Activated CD8-positive, alpha-beta memory T cell treated with anti-CD3 and anti-CD28 coated beads for 4 hours (primary cell): ENCODE results near the gene GIMAP1.

ENCODE experiments used
- DNase-seq, 2 donors: peaks; one replicate each; pipeline ENCODE4 v3.0.0-alpha.2; 2020; ENCODE audit warnings: low read depth in 2 of 2

GIMAP1 gene

DNA sequence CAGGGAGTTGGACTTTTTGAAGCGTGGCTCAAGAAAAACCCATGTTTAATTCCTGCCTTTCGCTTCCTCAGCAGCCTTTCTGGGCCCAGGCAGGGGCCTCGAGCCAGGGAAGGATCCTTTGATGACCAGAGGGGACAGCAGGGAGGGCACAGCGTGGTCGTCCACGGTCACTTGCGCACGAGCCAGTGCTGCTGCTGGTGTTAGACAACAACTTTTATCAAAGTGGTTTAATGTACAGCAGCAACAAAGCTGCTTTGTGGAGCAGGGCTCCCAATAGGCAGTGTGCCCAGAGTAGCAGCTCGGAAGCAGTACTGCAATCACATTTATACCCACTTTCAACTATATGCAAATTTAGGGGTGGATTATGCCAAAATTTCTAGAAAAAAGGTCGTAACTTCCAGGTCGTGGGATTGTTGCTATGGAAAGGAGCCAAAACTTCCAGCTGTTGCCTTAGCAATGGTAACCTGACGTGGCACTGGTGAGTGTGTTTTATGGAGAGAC, 6.1 kb downstream of the GIMAP1 start:
- DNase-seq, result no peak

DNA sequence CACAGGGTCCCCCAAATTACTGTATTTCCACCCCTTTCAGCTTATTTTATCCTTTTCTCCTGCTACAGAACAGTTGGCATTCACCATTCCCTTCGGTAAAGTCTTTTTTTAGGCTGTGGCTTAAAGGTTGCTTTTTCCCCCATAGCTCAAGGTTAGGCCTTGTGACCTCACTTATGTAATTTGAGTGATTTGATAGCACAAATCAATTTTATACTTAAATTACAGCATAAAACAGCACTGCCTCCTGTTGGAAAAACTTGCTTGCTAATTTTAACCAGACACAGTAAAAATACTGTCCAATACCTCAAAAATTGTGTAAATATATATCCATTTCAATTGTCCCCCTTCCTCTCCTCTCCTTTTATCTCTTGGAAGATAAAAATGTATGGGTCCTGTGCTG, 7.1 kb downstream of the GIMAP1 start:
- DNase-seq, result no peak

DNA sequence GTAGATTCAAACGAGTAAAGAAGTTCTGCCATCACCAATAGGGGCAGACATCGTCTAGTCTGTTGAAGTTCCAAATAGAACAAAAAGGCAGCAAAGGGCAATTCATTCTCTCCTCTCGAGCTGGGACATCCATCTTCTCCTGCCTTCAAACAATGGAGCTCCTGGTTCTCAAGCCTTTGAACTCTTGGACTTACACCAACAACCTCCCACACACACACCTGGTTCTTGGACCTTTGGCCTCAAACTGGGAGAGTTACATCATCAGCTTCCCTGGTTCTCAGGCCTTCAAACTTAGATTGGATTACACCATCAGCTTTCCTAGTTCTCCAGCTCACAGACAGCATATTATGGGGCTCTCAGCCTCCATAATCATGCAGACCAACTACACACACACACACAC, 11.0 kb downstream of the GIMAP1 start:
- no peak for DNase-seq

DNA sequence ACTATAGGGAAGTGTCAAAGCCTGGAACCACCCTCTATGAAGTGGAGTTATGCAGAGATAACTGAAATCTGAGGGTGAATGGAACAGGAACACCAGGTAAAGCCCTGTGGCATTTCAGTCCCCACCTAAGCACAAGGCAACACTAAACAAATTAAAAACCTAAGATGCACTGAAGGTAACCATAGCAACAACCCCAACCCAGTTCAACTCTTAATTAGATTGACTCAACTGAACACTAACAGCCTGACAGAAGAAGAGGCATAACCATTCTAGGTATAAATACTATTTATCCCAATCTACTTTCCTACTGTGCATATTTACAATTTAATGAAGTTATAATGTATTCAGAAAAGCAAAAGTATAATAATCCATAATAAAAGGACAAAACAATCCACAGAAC, 11.6 kb downstream of the GIMAP1 start:
- no peak for DNase-seq

DNA sequence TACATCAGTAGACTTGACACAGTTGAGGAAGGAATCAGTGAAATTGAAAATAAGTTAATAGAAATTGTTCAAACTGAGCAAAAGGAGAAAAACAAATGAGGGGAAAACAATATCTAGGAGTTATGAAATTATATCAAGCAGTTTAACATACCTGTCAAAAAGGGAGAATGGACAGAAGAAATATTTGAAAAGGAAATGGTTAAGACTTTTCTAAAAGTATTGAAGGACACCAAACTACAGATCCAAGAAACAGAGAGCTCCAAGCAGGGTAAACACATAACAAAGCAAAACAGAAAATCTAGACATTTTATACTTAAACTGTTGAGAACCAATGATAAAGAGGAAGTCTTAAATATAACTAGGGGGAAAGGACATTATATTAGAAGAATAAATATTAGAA, 12.2 kb downstream of the GIMAP1 start:
- DNase-seq, result no peak

DNA sequence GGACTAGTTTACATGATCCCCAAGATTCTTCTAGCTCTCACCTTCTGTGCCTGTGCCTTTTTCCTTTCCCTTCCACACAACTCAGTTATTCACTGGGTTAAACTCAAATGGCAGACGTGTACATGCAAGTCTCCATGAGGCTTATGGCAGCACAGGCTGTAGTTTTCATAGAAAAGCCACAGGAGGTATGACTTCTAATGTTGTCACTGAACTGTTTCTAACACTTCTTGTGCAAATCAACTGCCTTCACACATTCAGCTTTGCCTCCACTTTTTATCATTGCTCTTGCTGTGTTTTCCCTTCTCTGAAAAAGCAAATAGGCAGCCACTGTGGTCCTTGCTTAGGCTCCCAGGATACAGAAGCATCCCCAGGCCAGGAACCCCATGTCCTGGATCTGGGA, 15.5 kb downstream of the GIMAP1 start:
- no peak for DNase-seq

DNA sequence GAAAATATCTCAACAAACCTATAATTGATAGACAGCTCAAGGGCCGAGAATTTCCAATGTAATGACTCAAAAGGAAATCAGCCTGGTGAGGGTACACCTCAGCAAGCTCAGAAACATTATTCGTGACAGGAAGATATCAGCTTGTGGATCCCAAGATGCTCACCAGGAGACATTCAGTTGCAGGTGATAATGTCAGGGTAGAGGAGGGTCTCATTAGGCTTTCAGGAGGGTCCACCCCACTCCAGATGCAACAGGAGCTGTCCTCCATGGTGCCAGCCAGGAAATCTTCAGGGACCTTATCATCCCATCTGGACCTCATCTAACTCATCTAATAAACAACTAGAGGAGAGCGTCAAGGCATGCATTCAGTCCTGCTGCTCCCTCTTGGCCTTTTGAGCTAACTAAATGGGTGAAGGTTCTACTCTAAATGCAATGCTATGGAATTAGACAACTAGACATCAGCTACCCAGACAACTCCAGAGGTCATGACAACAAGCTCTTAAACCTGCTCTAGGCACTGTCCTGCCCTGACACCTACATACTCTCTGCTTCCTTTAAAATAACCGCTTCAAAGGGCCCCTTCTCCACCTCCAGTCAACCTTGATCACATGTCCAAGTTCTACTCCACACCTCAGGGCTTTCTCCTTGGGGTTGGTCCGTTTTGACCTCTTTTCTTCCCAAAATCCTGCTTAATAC, 16.5 kb downstream of the GIMAP1 start:
- no peak for DNase-seq

DNA sequence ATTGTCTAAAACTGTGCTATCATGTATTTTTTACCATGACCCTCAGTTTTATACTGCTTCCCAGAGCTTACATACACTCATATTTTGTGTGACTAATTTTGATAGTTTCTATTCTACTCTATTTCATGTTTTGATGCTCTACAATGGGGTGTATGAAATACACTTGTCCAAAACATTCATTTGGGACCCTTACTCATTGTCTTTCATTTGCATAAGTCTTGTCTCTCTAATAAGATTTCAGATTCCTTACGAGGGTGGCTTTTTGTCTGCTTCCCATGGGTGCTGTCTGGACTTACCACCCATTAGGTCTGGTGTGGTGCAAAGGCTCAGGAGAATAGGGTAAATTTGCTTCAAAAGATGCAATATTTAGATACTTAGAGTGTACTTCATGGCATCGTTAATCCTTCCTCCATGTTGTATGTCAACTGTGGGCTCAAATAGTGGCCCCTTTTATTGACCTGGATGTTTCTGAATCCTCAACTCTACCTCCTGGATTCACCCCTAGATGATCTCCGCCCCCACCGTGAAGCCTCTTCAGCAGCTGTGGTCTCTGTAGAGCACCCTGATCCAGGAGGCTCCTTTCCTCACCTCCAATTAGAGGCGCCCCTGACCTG, 17.2 kb downstream of the GIMAP1 start:
- DNase-seq, result no peak

DNA sequence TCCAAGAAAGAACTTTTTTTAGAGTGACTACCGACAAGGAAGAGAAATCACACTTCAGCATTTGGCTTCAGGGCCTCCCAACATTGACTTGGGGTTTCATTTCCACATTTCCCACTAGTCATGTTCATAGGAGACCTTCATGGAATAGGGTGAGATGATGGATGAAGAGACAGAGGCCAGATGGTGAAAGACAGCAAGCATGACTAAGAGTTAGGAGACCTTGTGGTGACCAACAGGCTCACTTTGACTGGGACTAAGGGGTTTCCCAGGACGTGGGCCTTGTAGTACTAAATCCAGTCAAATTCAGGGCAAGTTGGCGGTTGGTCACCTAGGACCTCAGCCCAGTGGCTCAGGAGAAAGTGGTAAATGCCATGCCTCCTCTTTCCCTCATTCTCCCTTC, 17.8 kb downstream of the GIMAP1 start:
- no peak for DNase-seq

DNA sequence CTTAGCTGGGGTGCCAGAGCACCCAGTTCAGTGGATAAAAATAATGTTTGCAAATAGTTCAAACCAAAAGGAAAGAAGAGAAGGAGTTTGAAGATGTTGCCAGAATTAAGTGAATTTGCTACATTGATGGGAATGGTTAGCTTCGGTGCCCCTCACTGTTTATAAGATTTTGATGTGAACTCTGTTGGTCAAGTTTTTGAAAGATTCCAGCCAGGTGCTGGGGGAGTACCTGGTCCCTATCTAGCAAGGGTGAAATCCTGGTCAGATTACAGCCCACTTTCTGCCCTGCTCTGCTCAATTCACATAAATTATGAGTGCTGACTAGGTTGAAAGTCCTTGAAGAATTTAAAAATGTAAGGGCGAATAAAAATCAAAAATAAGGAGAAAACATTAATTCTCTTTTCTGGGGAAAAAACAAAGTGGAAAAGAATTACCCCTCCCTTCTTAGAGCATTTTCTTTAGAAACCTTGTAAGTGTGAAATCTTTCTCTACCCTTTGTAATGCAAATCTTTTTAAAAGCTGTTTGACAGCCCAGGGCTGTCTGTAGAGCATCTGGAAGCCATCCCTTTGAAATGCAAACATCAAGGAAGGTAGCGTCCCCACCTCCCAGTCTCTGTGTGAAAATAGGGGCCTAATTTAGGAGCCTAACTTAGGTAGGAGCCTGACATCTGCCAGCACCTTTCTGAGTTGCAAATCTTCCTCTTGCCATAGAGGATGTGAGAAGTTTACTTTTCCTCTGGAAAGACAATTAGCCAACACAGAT, 19.4 kb downstream of the GIMAP1 start:
- no peak for DNase-seq

DNA sequence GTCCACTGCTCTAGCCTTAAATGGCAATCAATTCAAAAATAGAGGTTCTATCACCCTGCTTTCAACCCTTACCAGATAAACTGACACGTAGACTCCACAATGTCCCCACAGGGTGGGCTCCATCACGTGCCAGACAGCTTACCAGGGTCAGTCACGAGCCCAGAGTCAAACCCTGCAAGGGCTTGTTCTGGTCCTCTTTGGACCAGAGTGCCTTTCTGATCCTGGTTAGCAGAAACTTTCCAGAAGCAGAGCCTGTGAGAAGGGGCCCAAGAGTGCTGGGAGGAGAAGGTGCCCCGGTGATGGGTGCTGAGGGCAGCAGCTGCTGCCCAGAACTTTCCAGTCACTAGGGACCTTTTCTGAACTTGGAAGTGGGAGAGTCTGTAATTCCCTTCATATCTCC, 20.5 kb downstream of the GIMAP1 start:
- DNase-seq, result no peak

DNA sequence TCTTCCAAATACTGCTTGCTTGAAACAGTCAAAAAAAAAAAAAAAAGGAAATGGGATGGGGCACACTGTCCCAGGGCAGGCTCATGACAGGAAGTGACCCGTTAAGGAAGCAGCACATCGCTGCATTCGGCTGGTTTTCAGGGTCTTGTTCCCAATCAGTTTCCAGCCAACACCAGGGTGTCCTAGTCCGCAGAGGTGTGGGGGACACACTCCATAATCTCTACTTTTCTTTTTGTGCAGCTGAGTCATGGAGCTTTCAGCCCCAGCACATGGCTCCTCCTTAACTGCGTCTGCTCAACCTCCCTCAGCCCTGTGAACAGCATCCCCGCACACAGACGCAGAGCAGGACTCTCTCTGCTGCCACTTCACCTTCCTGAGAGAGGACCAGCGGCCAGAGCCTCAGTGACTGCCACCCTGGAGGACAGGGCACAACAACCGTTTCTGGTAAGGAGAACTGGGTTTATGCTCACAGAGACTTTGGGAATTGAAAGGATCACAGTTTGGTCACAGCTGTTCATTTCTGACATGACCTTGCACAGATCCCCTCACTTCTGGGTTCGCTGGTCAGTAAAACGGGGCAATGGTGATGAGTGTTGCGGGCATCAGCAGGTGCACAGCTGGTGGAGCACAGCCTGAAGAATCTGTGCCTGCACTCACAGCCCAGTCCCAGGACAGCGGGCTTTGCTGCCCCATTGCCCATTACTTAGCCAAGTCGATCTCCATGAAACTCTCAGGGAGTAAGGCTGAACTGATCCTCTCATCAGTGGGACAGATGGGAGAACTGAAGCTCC, 21.0 kb downstream of the GIMAP1 start, which contains the start of gene GIMAP5:
GIMAP5 (plus strand) TSS at position 154 of the 791 bp plus-strand sequence. CDS start 3,467 bp downstream, outside the sequence.
- no peak for DNase-seq

DNA sequence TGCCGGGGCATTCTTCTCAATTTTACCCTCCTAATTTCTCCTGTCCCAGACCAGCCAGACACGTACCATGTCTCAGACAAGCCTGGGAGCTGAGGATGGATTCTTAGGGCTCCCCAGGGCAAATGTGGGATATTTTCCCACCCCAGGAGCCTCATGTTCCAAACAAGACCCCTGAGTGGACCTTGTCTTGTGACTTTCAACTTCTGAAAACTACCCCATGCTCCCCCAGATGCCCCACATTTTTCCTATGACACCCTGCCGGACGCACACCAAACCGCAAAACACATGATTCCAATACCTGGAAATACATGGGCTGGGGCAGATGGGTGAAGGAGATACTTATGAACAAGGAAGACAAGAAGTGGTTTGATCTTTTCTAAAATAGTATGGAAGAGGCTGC, 21.7 kb downstream of the GIMAP1 start:
- no peak for DNase-seq

DNA sequence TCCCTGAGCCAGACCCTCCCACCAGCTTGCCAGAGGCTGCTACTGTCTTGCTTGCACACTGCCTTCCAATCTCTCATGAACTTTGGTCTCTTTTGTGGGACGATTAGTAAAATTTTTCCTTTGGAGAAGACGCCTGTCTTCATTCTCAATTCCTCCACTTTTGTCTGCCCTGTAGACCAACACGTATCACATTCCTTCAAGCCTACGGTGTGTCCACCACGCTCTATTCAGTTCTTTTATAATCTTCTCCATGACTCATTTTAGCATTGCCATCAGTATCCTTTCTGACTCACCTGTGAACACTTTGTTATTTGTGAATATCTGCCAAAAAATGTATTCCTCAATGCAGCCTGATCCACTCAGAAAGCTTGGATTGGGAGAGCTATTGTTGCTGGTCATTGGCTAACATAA, 22.2 kb downstream of the GIMAP1 start:
- no peak for DNase-seq

DNA sequence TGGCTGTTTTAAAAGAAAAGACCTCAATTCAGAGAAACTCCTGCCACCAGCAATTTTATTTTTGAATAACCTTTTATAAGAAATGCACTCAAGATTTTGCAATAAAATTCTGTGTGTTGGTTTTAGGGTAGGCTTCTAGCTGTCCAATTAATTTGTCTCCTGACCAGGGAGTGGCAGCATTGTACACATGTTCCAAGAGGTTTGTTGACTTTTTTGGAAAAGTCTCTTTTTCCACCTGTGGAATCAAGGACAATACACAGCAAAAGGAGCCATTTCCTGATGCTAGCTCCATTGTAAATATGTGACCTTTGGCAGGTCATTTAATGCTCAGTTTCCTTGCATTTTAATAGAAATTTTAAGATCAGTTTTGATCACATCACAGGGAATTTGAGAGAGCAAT, 22.6 kb downstream of the GIMAP1 start:
- no peak for DNase-seq

DNA sequence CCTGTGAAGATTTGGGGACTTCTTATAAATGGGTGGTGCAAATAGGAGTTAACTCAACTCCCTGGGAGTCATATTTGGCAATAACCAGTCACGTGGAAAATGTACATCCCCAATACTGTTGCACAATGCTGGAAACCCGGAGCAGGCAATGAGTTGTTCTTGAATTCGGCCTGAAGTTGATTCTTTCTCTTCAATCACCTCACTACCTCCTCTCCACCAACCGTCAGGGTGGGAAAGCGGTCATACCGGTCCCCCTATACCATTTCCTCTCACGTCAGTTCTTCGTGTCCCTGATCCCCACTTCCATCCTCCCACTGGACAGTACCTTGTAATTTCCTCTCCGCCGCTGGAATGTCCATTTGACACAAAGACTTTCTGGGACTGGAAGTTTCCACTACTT, 23.6 kb downstream of the GIMAP1 start:
- DNase-seq, result no peak

DNA sequence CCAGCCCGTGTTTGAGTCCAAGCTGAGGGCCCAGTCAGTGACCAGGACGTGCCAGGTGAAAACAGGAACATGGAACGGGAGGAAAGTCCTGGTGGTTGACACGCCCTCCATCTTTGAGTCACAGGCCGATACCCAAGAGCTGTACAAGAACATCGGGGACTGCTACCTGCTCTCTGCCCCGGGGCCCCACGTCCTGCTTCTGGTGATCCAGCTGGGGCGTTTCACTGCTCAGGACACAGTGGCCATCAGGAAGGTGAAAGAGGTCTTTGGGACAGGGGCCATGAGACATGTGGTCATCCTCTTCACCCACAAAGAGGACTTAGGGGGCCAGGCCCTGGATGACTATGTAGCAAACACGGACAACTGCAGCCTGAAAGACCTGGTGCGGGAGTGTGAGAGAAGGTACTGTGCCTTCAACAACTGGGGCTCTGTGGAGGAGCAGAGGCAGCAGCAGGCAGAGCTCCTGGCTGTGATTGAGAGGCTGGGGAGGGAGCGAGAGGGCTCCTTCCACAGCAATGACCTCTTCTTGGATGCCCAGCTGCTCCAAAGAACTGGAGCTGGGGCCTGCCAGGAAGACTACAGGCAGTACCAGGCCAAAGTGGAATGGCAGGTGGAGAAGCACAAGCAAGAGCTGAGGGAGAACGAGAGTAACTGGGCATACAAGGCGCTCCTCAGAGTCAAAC, 26.0 kb downstream of the GIMAP1 start:
- DNase-seq, result no peak

DNA sequence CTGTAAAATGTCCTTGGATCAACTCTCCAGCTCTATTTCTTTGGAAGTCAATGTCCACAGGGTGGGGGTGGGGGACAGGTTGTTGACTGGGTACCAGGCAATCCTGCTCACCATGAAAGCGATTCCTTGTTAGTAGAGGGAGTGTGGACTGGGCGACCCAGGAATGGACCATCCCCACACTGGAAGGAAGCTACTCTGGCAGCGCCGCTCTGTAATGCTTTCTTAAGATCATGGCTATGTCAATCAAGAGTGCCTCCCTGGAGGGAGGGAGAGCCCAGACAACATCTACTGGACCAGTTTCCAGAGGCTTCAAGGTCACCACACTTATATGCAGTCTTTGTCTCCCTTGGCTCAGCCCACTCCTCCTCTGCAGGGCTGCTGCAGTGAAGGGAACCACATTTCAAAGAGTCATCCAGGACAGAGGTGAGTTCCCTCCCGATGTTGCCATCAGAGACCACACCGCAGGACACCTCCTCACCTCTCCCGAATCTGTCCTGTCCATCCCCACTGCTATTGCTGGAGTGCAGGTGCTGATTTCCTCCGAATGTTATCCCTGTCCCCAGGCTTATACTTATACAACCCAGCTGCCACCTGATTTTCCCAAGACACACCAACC, 27.7 kb downstream of the GIMAP1 start:
- no peak for DNase-seq

DNA sequence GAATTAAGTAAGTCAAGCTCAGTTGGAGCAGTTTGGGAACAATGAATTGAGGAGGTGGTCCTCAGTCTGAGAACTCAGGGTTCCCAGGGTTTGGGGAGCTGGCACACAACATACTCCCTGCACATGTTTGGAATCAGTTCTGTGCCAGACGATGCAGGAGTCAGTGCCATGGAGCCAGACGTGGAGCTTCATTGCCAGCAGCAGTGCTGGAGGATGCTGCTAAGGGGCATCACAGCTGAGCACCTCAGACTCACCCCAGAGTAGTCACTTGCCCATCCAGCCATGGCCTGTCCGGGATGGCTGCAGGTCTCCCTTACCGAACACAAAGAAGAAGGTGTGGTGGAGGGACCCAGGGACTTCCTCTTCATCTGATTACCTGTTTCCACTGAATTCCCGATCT, 28.7 kb downstream of the GIMAP1 start:
- DNase-seq, result no peak

DNA sequence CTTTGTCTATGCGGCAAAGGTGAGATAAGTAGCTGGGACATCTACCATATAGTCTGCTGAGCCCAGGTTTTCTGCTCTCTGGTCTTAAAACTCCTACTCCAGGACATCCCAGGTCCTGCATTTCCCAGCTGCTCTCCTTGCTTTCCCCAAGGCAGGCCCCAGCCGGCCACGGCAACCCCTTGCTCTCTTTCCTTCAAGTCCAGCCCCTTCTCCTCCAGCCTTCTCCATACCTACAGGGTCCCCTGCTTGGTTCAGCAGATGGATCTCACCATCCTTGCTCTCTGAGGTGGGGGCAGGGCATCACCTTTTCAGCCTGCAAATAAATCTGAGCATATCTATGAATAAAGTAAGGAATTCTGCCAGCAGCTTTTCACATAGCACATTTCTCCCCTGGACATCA, 29.5 kb downstream of the GIMAP1 start:
- no peak for DNase-seq

DNA sequence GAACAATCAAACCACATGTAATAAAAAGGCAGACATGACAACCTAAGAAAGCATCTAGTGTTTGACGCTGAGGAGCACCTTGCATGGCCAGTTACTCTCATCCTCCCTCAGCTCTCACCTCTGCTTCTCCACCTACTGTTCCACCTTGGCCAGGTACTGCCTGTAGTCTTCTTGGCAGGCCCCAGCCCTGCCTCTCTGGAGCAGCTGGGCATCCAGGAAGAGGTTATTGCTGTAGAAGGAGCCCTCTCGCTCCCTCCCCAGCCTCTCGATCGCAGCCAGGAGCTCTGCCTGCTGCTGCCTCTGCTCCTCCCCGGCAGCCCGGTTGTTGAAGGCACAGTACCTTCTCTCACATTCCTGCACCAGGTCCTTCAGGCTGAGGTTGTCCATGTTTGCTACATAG, 30.5 kb downstream of the GIMAP1 start:
- no peak for DNase-seq
